NB4 (cell line): Measurements from ENCODE around the gene RPTOR.

ENCODE experiments used
- DNase-seq: peaks from one replicate; pipeline ENCODE4 v3.0.0; 2010; ENCODE audit warnings: low read depth
- H3K4me3 ChIP-seq: one replicate; pipeline ENCODE4 v1.5.1; 2011; ENCODE audit warnings: mild to moderate bottlenecking, low read depth, low read length, moderate library complexity
- CTCF ChIP-seq: IDR thresholded peaks from one replicate; pipeline ENCODE4 v1.5.1; 2012; ENCODE audit warnings: low read depth, low read length
- MAX ChIP-seq: IDR thresholded peaks from 2 replicates; pipeline ENCODE4 v1.6.1; 2011; ENCODE audit warnings: low read depth, low read length
- MYC ChIP-seq: IDR thresholded peaks from 2 replicates; pipeline ENCODE4 v1.6.1; 2011; ENCODE audit warnings: low read depth, low read length
- POLR2A ChIP-seq: IDR thresholded peaks from 2 replicates; pipeline ENCODE4 v1.6.1; 2011; ENCODE audit warnings: mild to moderate bottlenecking; ENCODE audit not compliant: insufficient read length; ENCODE audit errors: extremely low read depth

RPTOR gene

DNA sequence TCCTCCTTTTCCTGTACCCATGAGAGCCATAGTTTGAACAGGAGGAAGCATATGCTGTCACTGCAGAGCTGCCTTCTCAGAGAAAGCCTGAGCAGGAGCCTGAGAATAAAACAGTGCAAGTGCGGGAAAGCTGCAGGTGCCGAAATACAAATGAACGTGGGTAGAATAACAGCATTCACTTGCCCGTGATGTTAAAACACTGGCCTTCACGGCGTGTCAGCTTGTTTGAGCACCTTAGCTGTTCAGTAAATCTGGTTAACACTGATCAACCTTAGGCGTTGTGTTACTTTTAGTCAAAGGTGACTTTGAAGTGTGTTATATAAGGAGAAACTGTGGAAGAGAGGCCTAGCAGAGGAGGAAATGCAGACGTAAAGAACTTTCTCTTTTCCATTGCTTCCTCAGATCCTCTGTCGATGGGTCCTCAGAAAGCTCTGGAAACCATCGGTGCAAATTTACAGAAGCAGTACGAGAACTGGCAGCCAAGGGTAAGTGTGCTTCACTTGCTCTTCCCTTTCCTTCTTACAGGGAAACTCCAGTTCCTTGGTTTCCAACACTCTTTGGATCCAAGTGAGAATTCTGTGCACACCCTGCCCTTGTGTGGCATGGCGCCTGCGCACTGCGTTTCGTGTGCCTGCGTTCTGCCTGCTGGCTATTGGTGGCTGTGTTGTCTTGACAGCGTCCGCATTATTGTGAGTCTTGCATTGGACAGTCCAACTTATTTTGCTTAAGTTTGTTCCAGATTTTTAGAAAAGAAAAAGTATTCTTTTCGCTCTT is 98.9 kb downstream of the RPTOR start:
- TF ChIP-seq CTCF, result no peak
- no peak for TF ChIP-seq POLR2A
- TF ChIP-seq MYC, result no peak
- TF ChIP-seq MAX, result no peak
- DNase-seq, result no peak
- no peak overlapping the region for H3K4me3 ChIP-seq

- TF ChIP-seq CTCF, result no peak
- TF ChIP-seq POLR2A, result no peak
- TF ChIP-seq MYC, result no peak
- TF ChIP-seq MAX, result no peak
- no peak for DNase-seq
- H3K4me3 ChIP-seq, result no peak overlapping the region
These were observed 99.9 kb downstream of the RPTOR start for GRCh38 chr17:80644536-80644935.

DNA sequence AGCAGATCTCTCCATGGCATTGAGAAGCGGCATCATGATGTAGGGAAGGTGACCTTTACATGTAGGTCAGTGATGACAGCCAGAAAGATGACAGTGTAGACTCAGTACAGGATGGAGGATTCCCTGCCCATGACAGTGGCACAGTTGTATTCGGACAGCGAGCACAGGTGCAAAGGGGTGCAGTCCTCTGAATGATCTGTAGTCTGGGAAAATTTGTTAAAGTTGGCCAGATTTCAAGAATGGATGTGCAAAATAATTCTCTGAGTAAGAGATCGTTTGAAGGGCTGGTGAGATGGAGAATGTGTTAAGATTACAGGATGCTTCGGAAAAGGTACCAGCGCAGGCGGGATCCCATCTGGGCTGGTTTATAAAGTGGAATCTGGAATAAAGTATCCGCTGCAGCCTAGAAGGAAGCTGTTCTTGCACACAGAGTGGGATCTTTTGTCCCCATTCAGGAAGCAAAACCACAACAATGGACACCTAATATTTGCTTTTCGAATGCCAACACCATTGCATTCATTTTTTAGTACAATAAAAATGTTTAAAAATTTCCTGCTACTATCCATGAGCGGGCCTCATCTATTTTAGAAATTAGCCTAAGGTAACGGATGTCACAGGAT is 101.2 kb downstream of the RPTOR start:
- TF ChIP-seq POLR2A, result no peak
- DNase-seq, result no peak
- H3K4me3 ChIP-seq, result no peak overlapping the region

DNA sequence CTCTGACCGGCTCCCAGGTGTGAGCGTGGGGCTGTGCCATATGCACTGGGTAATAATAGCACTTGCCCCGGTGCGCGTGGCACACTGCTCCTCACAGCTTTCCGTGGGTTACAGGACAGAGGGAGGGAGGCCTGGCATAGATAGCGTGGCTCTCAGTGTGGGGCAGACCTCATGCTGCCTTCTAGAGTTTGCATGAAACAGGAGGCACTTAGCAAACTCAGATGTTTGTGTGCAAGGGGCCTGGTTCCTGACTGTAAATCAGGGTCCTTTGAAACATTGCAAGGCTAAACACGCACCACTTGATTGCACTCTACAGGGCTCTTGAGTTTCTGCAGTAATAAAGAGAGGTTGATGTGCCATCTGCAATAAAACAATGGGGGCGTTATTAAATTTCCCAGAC is 101.7 kb downstream of the RPTOR start:
- TF ChIP-seq CTCF (no peak), MYC (no peak), POLR2A (no peak), MAX (no peak)
- DNase-seq, result no peak
- no peak overlapping the region for H3K4me3 ChIP-seq

DNA sequence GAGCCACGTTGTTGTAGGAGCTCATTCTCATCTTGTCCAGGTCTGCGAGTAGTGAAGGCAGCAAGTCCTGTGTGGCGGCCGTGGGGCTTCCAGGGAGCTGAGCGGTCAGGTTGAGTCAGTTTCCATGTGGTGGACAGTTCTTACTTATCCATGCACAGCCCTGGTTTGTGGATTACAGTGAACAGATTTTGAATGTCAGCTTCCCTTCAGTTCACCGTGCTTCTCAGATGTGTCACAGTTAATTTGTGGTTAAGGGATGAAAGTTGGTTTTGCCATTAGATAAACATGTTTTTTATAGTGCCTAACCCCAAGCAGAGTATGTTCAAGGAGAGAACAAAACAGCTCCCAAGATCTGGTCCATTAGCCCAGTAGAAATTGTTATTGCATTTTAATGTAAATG is 103.1 kb downstream of the RPTOR start:
- no peak for DNase-seq
- no peak for TF ChIP-seq CTCF
- no peak for TF ChIP-seq POLR2A
- H3K4me3 ChIP-seq, result no peak overlapping the region

- H3K4me3 ChIP-seq, result no peak overlapping the region
- TF ChIP-seq MYC (no peak), CTCF (no peak), POLR2A (no peak), MAX (no peak)
- DNase-seq, result no peak
These were observed 104.6 kb downstream of the RPTOR start for GRCh38 chr17:80649200-80649644.
